Measurements from ENCODE around the gene RAB15. TPM values are rescaled to one million over a fixed set of nuclear protein-coding genes. Genes with fewer than 3 reads are reported as not detected.

The RAB15 gene
- total RNA-seq, 3 donors from 2014 or later, result 1.3 to 24.0 (median 17.7) TPM

- Histone ChIP-seq H3K36me3 (no peaks in the 10 kb centered on the region), H3K4me1 (no peaks in the 10 kb centered on the region), H3K27ac (no peak overlapping the region), H3K4me3 (no peak overlapping the region), H3K9me3 (no peaks in the 10 kb centered on the region), H3K27me3 (no peaks in the 10 kb centered on the region)
- TF ChIP-seq POLR2AphosphoS5 (IDR thresholded peaks at IDR 0.05) (no peak), CTCF (IDR thresholded peaks at IDR 0.05) (no peak), POLR2A (IDR thresholded peaks at IDR 0.05) (no peak)
- DNase-seq (ENCODE audit: low spot score in 2 of 2), result no peak
- intact Hi-C loops (cut with DNase I; ENCODE audit: low total_unique reads), result loop anchor here (1.0 kb wide), 1 partner anchor 8 kb away; no protein-coding TSS in a partner anchor
These were observed 32.9 kb downstream of the RAB15 start for GRCh38 chr14:64938972-64939816.

- Histone ChIP-seq H3K9me3 (no peaks in the 10 kb centered on the region), H3K36me3 (no peaks in the 10 kb centered on the region), H3K27ac (no peak overlapping the region), H3K27me3 (no peaks in the 10 kb centered on the region), H3K4me3 (no peak overlapping the region), H3K4me1 (no peaks in the 10 kb centered on the region)
- DNase-seq (ENCODE audit: low spot score in 2 of 2), result no peak
- intact Hi-C loops (cut with DNase I; ENCODE audit: low total_unique reads), result no loop called here
- TF ChIP-seq CTCF (IDR thresholded peaks at IDR 0.05), result peak in 1 of 3 donors; percentile 22
- no peak for TF ChIP-seq POLR2A (IDR thresholded peaks at IDR 0.05)
These were observed 34.3 kb downstream of the RAB15 start for GRCh38 chr14:64937821-64938193.

- Histone ChIP-seq H3K27ac (no peak overlapping the region), H3K36me3 (no peaks in the 10 kb centered on the region), H3K4me3 (no peak overlapping the region), H3K27me3 (no peaks in the 10 kb centered on the region), H3K4me1 (no peaks in the 10 kb centered on the region), H3K9me3 (no peaks in the 10 kb centered on the region)
- intact Hi-C loops (cut with DNase I; ENCODE audit: low total_unique reads), result no loop called here
- DNase-seq (ENCODE audit: low spot score in 2 of 2), result no peak
- TF ChIP-seq CTCF (IDR thresholded peaks at IDR 0.05) (no peak), POLR2AphosphoS5 (IDR thresholded peaks at IDR 0.05) (no peak), POLR2A (IDR thresholded peaks at IDR 0.05) (no peak)
These were observed 34.8 kb downstream of the RAB15 start for GRCh38 chr14:64937171-64937820.

GRCh38 chr14:64935508-64935907 lies 36.6 kb downstream of the RAB15 start:
- no peaks in the 10 kb centered on the region for H3K36me3 ChIP-seq
- intact Hi-C loops (cut with DNase I; ENCODE audit: low total_unique reads), result no loop called here

More at GRCh38 chr14:64935508-64935907, 36.6 kb downstream of the RAB15 start:
- TF ChIP-seq POLR2A (IDR thresholded peaks at IDR 0.05), result no peak
- TF ChIP-seq POLR2AphosphoS5 (IDR thresholded peaks at IDR 0.05), result no peak
- no peak for TF ChIP-seq CTCF (IDR thresholded peaks at IDR 0.05)
- H3K27me3 ChIP-seq, result no peaks in the 10 kb centered on the region
- no peaks in the 10 kb centered on the region for H3K4me1 ChIP-seq
- H3K27ac ChIP-seq, result no peak overlapping the region
- DNase-seq (ENCODE audit: low spot score in 2 of 2), result no peak
- H3K4me3 ChIP-seq, result no peak overlapping the region
- H3K9me3 ChIP-seq, result no peaks in the 10 kb centered on the region

All from breast epithelium (tissue), 4 donors.